AG09309 (cell line): Measurements from ENCODE around the gene ZNF432.
"Not testable (repeated sequence)": the region's sequence is repeated elsewhere in the genome, so short reads cannot be mapped to it uniquely, and the experiment has no call there.

ENCODE experiments used
- DNase-seq: peaks from one replicate; pipeline ENCODE4 v3.0.0-alpha.2; 2010; ENCODE audit warnings: low read depth
- H3K4me3 ChIP-seq: 2 replicates; pipeline ENCODE4 v1.5.1; 2011; ENCODE audit warnings: mild to moderate bottlenecking, low read depth, low read length, moderate library complexity; ENCODE audit not compliant: control insufficient read depth
- CTCF ChIP-seq: IDR thresholded peaks from 2 replicates; pipeline ENCODE4 v1.5.1; 2011; ENCODE audit warnings: mild to moderate bottlenecking, low read depth, low read length, inconsistent platforms; ENCODE audit not compliant: insufficient read depth, control insufficient read depth; ENCODE audit errors: missing control alignments

Gene ZNF432

GRCh38 chr19:52069653-52070052 lies 21.0 kb upstream of the ZNF432 start:
- no peak for TF ChIP-seq CTCF
- no peak overlapping the region for H3K4me3 ChIP-seq
- DNase-seq, result no peak

GRCh38 chr19:52066258-52066863 lies 17.7 kb upstream of the ZNF432 start:
- TF ChIP-seq CTCF, result no peak
- no peak overlapping the region for H3K4me3 ChIP-seq
- no peak for DNase-seq

DNA sequence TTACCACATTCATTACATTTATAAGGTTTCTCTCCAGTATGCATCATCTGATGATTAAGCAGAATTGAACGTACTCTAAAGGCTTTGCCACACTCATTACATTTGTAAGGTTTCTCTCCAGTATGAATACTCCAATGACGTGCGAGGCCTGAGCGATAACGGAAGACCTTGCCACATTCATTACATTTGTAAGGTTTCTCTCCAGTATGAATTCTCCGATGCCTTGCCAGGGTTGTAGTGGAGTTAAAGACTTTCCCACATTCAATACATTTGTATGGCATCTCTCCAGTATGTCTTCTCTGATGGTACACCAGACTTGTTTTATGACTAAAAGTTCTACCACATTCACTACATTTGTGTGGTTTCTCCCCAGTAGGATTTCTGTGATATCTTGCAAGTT lies 16.8 kb upstream of the ZNF432 start:
- TF ChIP-seq CTCF, result no peak
- no peak for DNase-seq
- no peak overlapping the region for H3K4me3 ChIP-seq

GRCh38 chr19:52056480-52056879 lies 7.8 kb upstream of the ZNF432 start:
- DNase-seq, H3K4me3 ChIP-seq: not testable (repeated sequence)

- DNase-seq, H3K4me3 ChIP-seq: not testable (repeated sequence)
These were observed 3.1 kb upstream of the ZNF432 start for GRCh38 chr19:52051736-52052135.

DNA sequence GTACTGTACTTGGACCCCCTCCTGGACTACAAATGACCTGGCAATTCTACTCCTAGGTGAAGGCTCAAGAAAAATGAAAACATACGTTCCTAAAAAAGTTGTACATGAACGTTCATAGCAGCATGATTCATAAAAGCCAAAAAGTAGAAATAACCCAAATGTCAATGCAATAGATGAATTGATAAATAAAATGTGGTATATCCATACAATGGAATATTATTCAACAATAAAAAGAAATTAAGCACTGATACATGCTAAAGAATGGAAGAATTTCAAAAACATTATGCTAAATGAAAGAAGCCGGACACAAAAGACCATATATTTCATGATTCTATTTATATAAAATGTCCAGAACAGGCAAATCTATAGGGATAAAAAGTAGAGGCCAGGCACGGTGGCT lies 9.5 kb downstream of the ZNF432 start:
- no peak for TF ChIP-seq CTCF
- DNase-seq, result no peak
- H3K4me3 ChIP-seq, result no peak overlapping the region

DNA sequence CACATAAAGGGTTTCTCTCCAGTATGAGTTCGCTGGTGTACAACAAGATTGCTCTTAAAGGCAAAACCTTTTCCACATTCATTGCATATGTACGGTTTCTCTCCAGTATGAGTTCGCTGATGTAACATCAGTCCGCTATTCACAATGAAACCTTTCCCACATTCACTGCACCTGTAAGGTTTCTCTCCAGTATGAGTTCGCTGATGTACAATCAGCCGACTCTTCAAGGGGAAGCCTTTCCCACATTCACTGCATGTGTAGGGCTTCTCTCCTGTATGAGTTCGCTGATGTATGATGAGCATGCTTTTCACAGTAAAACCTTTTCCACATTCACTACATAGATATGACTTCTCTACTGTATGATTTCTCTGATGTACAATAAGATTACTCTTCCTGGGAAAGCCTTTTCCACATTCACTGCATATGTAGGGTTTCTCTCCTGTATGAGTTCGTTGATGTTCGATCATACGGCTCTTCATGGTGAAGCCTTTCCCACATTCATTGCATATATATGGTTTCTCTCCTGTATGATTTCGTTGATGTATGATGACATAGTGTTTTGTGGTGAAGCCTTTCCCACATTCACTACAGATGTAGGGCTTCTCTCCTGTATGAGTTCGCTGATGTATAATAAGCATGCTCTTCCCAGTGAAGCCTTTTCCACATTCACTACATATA lies 14.4 kb downstream of the ZNF432 start:
- DNase-seq, result no peak
- no peak overlapping the region for H3K4me3 ChIP-seq
- TF ChIP-seq CTCF, result no peak

DNA sequence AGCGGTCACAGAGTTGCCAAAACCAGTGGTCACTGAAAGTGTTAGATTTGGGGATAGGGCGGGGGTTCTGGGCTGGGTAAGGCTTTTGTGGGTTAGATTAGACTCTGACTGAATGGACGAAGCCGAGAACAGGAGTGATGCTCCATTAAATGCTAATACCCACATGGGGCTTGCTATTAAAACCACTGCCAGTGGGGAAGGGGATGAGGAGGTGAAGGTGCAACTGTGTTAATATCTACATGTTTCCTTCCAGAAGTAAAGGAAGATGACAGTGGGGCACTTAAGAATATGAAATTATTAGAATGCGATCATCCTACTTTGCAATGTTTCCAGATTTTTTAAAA lies 19.9 kb downstream of the ZNF432 start:
- no peak for TF ChIP-seq CTCF
- no peak for DNase-seq
- H3K4me3 ChIP-seq, result peak overlapping the region; percentile 69
